ENCODE measurements around the gene NECTIN4.

NECTIN4 gene

DNA sequence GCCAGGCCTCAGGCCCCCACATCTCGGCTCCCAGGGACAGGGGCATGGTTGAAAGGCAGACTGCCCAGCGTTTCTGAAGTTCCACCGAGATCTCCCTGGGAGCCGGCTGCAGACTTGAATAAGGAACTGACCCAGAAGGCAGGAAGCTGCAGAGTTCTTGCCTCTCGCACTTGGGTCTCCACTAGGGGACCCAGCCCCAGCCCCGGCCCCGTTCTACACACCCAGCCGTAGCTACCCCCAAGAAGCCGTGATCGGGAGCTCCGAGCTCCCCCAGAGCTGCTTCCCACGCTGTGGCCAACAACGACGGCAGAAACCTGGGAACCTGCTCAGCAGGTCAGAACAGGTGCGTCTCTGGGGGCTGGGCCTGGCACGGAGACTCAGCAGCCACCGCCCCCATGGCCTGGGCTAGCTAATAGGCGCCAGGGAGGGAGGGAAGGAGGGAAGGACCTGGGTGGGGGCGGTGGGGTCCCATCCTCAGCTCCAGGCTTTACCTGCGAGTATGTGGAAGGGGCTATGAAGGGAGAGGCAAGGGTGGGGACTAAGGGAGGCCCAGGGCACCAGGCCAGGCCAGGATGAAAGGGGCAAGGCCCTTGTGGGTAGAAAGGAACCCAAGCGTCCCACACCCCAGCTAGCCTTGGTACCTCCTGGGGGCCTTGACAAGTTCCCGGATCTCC lies at the start of gene NECTIN4:
TSS of gene NECTIN4 (minus strand) at position 308 of the 674 bp plus-strand sequence. CDS start at position 46, 262 bp downstream.
- in situ Hi-C loops (cut with MboI; ENCODE audit: low sequenced_read_pairs, unreplicated experiment): no loop called here
- TF ChIP-seq CTCF (IDR thresholded peaks at IDR 0.05; ENCODE audit: borderline replicate concordance, control extremely low read depth, extremely low read depth, insufficient read depth, missing control alignments): no peak
- no peak for DNase-seq (ENCODE audit: low spot score)

GRCh38 chr1:161138431-161138830 lies 49.1 kb upstream of the NECTIN4 start:
- in situ Hi-C loops (cut with MboI; ENCODE audit: low sequenced_read_pairs, unreplicated experiment): no loop called here
- TF ChIP-seq CTCF (IDR thresholded peaks at IDR 0.05; ENCODE audit: borderline replicate concordance, control extremely low read depth, extremely low read depth, insufficient read depth, missing control alignments): no peak
- DNase-seq (ENCODE audit: low spot score): no peak

DNA sequence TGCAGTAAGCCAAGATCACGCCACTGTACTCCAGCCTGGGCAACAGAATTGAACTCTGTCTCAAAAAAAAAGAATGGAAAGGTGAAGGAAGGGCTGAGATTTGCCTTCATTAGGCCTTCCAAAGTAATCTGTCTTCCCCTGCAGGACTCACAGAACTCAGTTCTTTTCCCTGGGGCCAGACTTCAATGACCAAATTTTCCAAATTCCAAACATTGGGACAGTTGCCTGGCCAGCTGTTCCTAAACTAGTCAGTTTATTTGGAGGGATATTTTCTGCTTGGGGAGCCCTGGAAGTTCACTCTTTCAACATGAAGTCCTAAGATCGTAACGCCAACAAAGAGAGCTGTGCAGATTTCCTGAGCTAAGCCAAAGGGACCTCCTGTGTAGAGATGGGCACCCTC lies 48.5 kb upstream of the NECTIN4 start:
- no peak for DNase-seq (ENCODE audit: low spot score)
- in situ Hi-C loops (cut with MboI; ENCODE audit: low sequenced_read_pairs, unreplicated experiment): no loop called here
- TF ChIP-seq CTCF (IDR thresholded peaks at IDR 0.05; ENCODE audit: borderline replicate concordance, control extremely low read depth, extremely low read depth, insufficient read depth, missing control alignments): no peak

GRCh38 chr1:161133220-161133740 lies 43.9 kb upstream of the NECTIN4 start:
- TF ChIP-seq CTCF (IDR thresholded peaks at IDR 0.05; ENCODE audit: borderline replicate concordance, control extremely low read depth, extremely low read depth, insufficient read depth, missing control alignments): no peak

GRCh38 chr1:161132410-161133219 lies 43.3 kb upstream of the NECTIN4 start, which contains the start of gene DEDD:
Gene DEDD, minus strand, starts transcription at chr1:161132667. Its CDS starts 8,205 bp downstream, at chr1:161124462.
- in situ Hi-C loops (cut with MboI; ENCODE audit: low sequenced_read_pairs, unreplicated experiment): no loop called here
- peak; percentile 94 for DNase-seq (ENCODE audit: low spot score)
- no peak for TF ChIP-seq CTCF (IDR thresholded peaks at IDR 0.05; ENCODE audit: borderline replicate concordance, control extremely low read depth, extremely low read depth, insufficient read depth, missing control alignments)

More at GRCh38 chr1:161133220-161133740, 43.9 kb upstream of the NECTIN4 start:
- in situ Hi-C loops (cut with MboI; ENCODE audit: low sequenced_read_pairs, unreplicated experiment): no loop called here
- DNase-seq (ENCODE audit: low spot score): no peak

DNA sequence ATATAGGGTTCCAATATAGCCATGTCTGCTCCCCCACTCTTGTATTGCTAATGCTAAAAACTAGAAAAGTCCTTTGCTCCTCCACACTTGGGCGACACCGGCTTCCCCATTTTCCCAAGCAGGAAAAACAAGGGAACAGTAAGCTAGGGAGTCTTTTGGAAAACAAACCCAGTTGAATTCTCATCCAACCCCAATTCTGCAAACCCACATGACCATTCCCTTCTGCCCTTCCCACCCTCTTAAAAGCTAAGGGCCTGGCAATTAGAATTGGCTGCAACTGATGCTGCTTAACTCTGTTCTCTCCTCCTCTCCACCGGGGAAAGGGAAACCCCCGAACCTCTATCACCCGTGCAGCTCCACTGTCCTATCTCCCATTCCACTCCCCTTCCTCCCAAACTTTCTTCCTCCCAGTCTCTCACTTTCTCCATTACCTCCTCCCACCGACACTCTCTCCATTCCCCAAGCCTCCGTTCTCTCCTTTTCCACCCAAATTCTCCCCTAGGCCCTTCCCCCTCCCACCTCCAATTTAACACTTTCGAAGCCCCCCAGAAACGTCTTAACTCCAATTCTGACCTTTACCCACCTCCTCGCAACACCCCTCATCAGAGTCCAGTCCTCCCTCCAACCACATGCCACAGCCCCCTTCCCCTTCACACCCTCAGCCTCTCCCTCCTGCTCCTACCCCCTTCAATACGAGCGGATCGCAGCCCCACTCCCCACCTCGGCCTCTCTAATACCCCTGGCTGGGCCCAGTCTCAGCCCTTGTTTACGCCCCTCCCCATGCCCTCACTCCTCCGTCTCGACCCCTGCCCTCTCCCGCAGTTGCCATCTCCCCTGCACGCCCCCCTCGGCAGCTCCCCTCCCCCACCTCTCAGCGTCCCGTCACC lies 42.4 kb upstream of the NECTIN4 start:
- in situ Hi-C loops (cut with MboI; ENCODE audit: low sequenced_read_pairs, unreplicated experiment): no loop called here
- no peak for DNase-seq (ENCODE audit: low spot score)
- TF ChIP-seq CTCF (IDR thresholded peaks at IDR 0.05; ENCODE audit: borderline replicate concordance, control extremely low read depth, extremely low read depth, insufficient read depth, missing control alignments): no peak
